K562 (cell line): ENCODE data around the gene SLC6A7.

Source experiments
- CEBPB ChIP-seq: fragments of 450-650 bp; IDR thresholded peaks from 2 replicates; pipeline ENCODE4 v1.6.1; 2016; ENCODE audit warnings: missing genetic modification characterization, missing compliant biosample characterization
- CREM ChIP-seq: IDR thresholded peaks from 2 replicates; pipeline ENCODE4 v1.6.1; 2014; ENCODE audit warnings: antibody characterized with exemption, low read depth
- FOXM1 ChIP-seq, 2 experiments: fragments of 450-650 bp in 1 of 2; sonication (generic) in 1 of 2; formaldehyde crosslinking in 1 of 2; IDR thresholded peaks; 2 replicates each; pipeline versions ENCODE4 v1.6.1 to v1.9.0; 2017 to 2022; ENCODE audit warnings: low read depth in 2 of 2, mild to moderate bottlenecking in 2 of 2, missing genetic modification reagents in 1 of 2, moderate library complexity in 1 of 2
- GTF2E2 ChIP-seq: fragments of 200-800 bp; sonication (Bioruptor generic); IDR thresholded peaks from 2 replicates; pipeline ENCODE4 v1.6.1; 2016; ENCODE audit warnings: missing genetic modification characterization, missing compliant biosample characterization
- JUNB ChIP-seq: fragments of 450-650 bp; formaldehyde crosslinking; conservative IDR thresholded peaks from 2 replicates; pipeline ENCODE4 v1.4.0; 2020; ENCODE audit warnings: mild to moderate bottlenecking
- POLR2AphosphoS5 ChIP-seq: IDR thresholded peaks from 2 replicates; pipeline ENCODE4 v1.6.1; 2011; ENCODE audit warnings: mild to moderate bottlenecking, low read depth, low read length, moderate library complexity; ENCODE audit not compliant: control insufficient read depth, insufficient read depth
- ZBTB7A ChIP-seq: IDR thresholded peaks from 2 replicates; pipeline ENCODE4 v1.6.1; 2011; ENCODE audit warnings: low read depth, mild to moderate bottlenecking, low read length, moderate library complexity, borderline replicate concordance; ENCODE audit not compliant: control insufficient read depth
- ZFX ChIP-seq: sonication (generic); formaldehyde crosslinking; IDR thresholded peaks from 2 replicates; pipeline ENCODE4 v1.8.0; 2022; ENCODE audit warnings: mild to moderate bottlenecking, missing genetic modification reagents, moderate library complexity
- TF ChIP-seq, protein P1 (sequence below), 3 experiments: IDR thresholded peaks in 2 of 3; conservative IDR thresholded peaks in 1 of 3; 2 replicates each; pipeline ENCODE4 v1.5.1; 2011 to 2012; ENCODE audit warnings: low read length in 3 of 3, mild to moderate bottlenecking in 3 of 3, control low read depth in 2 of 3, improper control_type of control experiment in 1 of 3, inconsistent platforms in 1 of 3, low read depth in 1 of 3, mixed read lengths in 1 of 3, moderate library complexity in 1 of 3; ENCODE audit not compliant: insufficient read depth in 2 of 3
- TF ChIP-seq, protein P2 (sequence below): fragments of 250-450 bp; sonication (Bioruptor Pico); IDR thresholded peaks from 2 replicates; pipeline ENCODE4 v1.8.0; 2021; ENCODE audit warnings: borderline replicate concordance, mild to moderate bottlenecking, moderate library complexity; ENCODE audit not compliant: poor library complexity, severe bottlenecking

DNA sequence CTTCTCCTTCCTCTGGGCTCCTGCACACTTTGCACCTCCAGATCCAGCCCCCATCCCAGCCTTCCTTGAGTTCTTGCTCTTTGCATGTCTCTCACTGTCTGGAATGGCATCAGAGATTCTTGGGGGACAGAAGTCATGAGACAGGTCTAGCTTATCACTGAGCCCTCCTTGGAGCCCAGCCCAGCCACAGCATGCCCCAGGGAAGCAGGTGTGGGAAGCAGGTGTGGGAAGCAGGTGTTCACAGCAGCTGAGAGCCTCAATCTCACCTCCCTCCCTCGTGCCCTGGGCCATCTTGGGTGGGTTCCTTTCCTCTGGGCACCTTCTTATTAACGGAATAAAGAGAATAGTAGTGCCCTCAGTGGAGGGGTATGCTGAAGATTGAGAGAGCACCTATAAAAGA is 27.2 kb downstream of the SLC6A7 start:
- no peak for TF ChIP-seq CEBPB (tag)
- TF ChIP-seq ZFX (CRISPR knock-in tag), result no peak
- TF ChIP-seq POLR2AphosphoS5, result no peak
- TF ChIP-seq, protein P1, sequence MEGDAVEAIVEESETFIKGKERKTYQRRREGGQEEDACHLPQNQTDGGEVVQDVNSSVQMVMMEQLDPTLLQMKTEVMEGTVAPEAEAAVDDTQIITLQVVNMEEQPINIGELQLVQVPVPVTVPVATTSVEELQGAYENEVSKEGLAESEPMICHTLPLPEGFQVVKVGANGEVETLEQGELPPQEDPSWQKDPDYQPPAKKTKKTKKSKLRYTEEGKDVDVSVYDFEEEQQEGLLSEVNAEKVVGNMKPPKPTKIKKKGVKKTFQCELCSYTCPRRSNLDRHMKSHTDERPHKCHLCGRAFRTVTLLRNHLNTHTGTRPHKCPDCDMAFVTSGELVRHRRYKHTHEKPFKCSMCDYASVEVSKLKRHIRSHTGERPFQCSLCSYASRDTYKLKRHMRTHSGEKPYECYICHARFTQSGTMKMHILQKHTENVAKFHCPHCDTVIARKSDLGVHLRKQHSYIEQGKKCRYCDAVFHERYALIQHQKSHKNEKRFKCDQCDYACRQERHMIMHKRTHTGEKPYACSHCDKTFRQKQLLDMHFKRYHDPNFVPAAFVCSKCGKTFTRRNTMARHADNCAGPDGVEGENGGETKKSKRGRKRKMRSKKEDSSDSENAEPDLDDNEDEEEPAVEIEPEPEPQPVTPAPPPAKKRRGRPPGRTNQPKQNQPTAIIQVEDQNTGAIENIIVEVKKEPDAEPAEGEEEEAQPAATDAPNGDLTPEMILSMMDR (IDR thresholded peaks at IDR 0.05 in 2 of 3, conservative IDR thresholded peaks at IDR 0.05 in 1 of 3; ENCODE audit: insufficient read depth in 2 of 3, low read depth in 1 of 3, low read length in 3 of 3), result no peak
- no peak for TF ChIP-seq FOXM1 (IDR thresholded peaks at IDR 0.05; ENCODE audit: low read depth)
- TF ChIP-seq FOXM1 (CRISPR knock-in tag; IDR thresholded peaks at IDR 0.05; ENCODE audit: low read depth), result no peak
- TF ChIP-seq, protein P2, sequence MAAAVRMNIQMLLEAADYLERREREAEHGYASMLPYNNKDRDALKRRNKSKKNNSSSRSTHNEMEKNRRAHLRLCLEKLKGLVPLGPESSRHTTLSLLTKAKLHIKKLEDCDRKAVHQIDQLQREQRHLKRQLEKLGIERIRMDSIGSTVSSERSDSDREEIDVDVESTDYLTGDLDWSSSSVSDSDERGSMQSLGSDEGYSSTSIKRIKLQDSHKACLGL (CRISPR knock-in tag), result no peak
- no peak for TF ChIP-seq GTF2E2 (tag)
- no peak for TF ChIP-seq CREM
- no peak for TF ChIP-seq ZBTB7A
- TF ChIP-seq JUNB (CRISPR knock-in tag), result no peak
